ENCODE results near the gene MAP4K4.

MAP4K4 gene

DNA sequence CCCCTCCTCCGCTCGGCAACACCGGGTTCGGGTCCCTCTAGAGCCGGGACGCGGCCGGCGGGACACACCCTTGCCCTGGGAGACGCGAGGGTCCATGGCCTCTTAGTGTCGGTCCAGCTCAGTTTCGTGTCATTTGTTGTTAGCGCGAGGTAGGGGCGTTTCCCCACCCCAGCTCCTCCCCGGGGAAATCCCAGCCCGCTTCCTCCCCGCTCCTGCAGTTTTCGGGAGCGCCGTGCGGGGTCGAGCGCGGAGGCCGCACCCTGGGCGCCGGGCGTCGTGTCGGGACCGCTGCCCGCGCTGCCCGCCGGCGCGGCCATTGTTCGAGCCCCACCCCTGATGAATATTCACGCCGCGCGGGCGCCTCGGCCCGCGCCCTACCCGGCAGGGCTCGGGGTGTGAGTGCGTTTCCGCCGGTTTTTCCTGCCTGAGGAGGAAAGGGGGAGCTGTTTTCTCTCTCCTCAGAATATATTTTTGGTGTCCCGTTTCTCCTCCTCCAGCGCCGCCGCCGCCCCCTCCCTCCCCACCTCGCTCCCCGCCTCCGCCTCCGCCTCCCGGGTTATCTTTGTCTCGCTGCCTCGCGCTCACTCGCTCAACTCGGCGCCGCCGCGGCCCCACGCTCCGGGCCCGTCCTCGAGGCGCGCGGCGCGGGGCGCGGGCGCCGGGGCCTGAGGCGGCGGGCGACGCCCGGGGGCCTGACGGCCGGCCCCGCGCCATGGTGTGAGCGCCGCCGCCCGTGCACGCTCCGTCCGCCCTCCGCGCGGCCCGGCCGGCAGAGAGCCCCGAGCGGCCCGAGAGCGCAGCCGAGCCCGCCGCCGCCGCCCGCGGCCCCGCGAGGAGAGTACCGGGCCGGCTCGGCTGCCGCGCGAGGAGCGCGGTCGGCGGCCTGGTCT, at the start of gene MAP4K4:
Gene MAP4K4, plus strand, starts transcription at position 584 of the 890 bp plus-strand sequence. CDS start 374 bp downstream, outside the sequence.
- DNase-seq (ENCODE audit: low spot score): peak; percentile 77
- TF ChIP-seq, protein P1, sequence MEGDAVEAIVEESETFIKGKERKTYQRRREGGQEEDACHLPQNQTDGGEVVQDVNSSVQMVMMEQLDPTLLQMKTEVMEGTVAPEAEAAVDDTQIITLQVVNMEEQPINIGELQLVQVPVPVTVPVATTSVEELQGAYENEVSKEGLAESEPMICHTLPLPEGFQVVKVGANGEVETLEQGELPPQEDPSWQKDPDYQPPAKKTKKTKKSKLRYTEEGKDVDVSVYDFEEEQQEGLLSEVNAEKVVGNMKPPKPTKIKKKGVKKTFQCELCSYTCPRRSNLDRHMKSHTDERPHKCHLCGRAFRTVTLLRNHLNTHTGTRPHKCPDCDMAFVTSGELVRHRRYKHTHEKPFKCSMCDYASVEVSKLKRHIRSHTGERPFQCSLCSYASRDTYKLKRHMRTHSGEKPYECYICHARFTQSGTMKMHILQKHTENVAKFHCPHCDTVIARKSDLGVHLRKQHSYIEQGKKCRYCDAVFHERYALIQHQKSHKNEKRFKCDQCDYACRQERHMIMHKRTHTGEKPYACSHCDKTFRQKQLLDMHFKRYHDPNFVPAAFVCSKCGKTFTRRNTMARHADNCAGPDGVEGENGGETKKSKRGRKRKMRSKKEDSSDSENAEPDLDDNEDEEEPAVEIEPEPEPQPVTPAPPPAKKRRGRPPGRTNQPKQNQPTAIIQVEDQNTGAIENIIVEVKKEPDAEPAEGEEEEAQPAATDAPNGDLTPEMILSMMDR (IDR thresholded peaks at IDR 0.05; ENCODE audit: extremely low read depth, missing control alignments): no peak

DNA sequence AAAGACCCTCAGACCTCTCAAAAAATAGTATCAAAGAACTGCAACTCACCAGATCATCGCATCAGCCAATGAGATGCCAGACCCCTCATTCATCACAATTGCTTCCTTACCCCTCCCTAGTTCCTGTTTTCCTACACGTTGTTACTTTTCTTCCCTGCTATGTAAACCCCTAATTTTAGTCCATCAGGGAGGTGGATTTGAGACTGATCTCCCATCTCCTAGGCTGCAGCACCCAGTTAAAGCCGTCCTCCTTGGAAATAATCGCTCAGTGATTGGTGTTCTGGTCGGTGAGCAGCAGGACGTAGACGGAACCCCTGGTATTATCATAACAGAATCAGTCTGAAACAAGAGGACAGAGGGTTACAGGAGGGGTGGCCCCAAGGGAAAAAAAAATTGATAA, 44.0 kb upstream of the MAP4K4 start:
- TF ChIP-seq, protein P1 (IDR thresholded peaks at IDR 0.05; ENCODE audit: extremely low read depth, missing control alignments): no peak
- DNase-seq (ENCODE audit: low spot score): no peak

DNA sequence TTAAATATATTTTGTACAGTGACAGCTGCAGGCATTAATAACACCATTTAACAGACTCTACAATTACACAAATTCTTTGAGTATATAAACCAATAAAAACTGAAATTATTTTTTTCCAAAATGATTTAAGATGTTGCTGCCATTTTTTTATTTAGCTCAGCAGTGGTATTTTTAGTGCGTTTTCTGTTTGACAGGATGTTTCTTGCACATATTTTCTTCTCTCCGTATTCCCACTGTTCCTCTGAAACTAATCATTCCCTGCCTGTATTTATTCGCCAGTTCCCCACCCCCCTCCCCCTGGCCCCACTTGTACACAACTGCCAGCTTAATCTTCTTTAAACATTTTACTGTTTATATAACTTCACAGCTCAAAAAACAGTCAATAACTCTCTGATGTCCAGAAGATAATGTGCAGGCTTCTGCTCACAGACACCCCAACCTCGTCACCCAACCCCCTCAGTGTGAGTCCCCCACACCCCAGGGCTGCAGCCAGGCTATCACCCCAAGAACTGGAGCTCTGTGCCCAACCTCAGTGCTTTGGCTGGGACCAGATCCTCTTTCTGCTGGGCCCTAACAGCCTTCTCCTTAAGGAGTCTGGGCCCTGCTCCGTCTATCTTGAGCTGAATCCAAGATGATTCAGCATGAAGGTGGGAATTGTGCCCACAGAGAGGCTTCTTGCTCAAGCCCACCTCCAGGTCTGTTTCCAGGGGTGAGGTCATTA, 41.6 kb upstream of the MAP4K4 start:
- no peak for DNase-seq (ENCODE audit: low spot score)
- TF ChIP-seq, protein P1 (IDR thresholded peaks at IDR 0.05; ENCODE audit: extremely low read depth, missing control alignments): no peak

DNA sequence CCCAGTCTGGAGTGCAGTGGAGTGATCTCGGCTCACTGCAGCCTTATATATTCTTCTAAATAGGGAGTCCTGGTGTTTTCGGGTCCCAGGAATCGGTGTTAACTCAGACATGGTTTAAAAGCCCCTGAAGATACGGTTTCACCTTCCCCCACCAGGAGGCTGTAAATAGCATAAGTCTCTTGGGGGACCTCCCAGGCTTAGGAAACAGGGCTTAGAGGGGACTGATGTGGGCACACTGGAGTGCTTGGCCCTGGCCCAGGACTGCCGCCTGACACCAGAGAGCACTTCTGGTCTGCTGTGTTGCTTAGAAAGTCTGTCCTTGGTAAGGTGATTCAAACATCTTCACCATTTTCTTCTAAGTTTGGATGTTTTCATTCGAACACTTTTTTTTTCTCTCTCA, 39.7 kb upstream of the MAP4K4 start:
- DNase-seq (ENCODE audit: low spot score): no peak
- TF ChIP-seq, protein P1 (IDR thresholded peaks at IDR 0.05; ENCODE audit: extremely low read depth, missing control alignments): no peak

DNA sequence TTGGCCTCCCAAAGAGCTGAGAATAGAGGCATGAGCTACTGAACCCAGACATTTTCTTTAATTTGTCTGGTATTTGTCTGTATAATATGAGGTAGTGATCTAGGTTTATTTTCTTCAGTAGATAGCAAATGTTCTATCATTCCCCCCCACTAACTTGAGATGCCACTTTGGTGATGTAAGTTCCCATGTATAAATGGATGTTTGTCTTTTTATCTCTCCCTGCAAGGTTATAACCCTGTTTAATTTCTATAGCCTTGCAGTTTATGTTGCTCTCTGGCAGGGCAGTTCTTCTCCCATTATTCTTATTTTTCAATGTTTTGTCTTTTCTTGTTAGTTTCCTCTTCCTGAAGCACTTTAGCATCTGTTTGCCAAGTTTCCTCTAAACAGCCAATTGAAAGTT, 39.1 kb upstream of the MAP4K4 start:
- no peak for DNase-seq (ENCODE audit: low spot score)
- TF ChIP-seq, protein P1 (IDR thresholded peaks at IDR 0.05; ENCODE audit: extremely low read depth, missing control alignments): no peak

DNA sequence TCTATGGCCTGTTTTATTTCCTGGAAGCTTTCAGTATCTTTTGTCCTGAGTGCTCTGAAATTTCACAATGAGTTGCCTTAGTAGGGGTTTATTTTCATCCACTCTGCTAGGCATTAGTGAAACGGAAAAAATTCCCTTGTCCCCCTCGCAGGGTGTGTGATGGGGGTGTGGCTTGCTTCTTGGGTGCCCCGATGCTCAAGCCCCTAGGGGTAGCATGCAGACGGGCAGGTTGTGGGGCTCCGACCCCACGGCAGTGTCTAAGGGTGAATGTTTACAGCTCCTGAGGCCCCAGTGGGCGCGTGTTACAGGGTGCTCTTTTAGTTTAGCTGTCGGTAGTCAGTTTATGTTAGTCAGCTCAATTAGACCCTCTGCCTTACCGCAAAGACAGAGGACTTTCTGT, 32.2 kb upstream of the MAP4K4 start:
- no peak for DNase-seq (ENCODE audit: low spot score)
- TF ChIP-seq, protein P1 (IDR thresholded peaks at IDR 0.05; ENCODE audit: extremely low read depth, missing control alignments): no peak

DNA sequence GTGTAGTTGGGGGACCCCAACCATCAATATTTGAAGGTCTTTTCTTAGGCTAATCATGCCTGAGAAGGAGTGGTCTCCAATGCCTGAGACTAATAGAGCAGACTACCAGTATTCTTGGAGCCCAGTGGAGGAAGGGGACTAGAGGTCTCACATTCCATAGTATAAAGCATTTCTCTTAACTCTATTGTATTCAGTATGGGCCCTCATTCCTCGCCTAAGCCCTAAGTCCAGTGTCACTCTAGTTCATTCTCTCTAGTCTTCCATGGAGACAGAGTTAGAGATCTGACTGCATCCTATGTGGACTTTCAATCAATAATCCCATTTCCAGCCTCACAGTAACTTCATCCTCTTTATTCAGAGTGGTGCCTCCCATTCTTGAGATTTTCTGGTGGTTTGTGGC, 29.7 kb upstream of the MAP4K4 start:
- TF ChIP-seq, protein P1 (IDR thresholded peaks at IDR 0.05; ENCODE audit: extremely low read depth, missing control alignments): no peak
- no peak for DNase-seq (ENCODE audit: low spot score)
